Keratinocyte (primary cell): ENCODE results near the gene FBXO9. TPM values are rescaled to one million over a fixed set of nuclear protein-coding genes. Genes with fewer than 3 reads are reported as not detected.

Source experiments
- DNase-seq: peaks from one replicate; pipeline ENCODE4 v3.0.0-alpha.2; 2011; ENCODE audit warnings: low read depth, missing footprints, low spot score
- FAIRE-seq: peaks from 2 replicates; lab custom pipeline; 2011; peaks lifted over from hg19 to GRCh38; lab: Jason Lieb, UNC
- H2AFZ ChIP-seq: 2 replicates; pipeline ENCODE4 v1.6.0; 2012; ENCODE audit warnings: low read length, control low read depth, inconsistent platforms; ENCODE audit not compliant: control insufficient read depth
- H3K27ac ChIP-seq: 2 replicates; pipeline ENCODE4 v1.5.1; 2011; ENCODE audit warnings: low read length; ENCODE audit not compliant: control insufficient read depth, insufficient read depth
- H3K27me3 ChIP-seq: 3 replicates; pipeline ENCODE4 v1.6.0; 2011; ENCODE audit warnings: low read length; ENCODE audit not compliant: control insufficient read depth, insufficient read depth; ENCODE audit errors: extremely low read depth
- H3K36me3 ChIP-seq, 2 experiments: 2 replicates in 1 of 2; 3 replicates in 1 of 2; pipeline ENCODE4 v1.5.1; 2011; ENCODE audit warnings: low read length in 2 of 2, mild to moderate bottlenecking in 1 of 2; ENCODE audit not compliant: control insufficient read depth in 2 of 2, insufficient read depth in 2 of 2; ENCODE audit errors: extremely low read depth in 1 of 2
- H3K4me1 ChIP-seq: 3 replicates; pipeline ENCODE4 v1.5.1; 2011; ENCODE audit warnings: low read length; ENCODE audit not compliant: control insufficient read depth, insufficient read depth; ENCODE audit errors: extremely low read depth
- H3K4me2 ChIP-seq: 3 replicates; pipeline ENCODE4 v1.6.0; 2011; ENCODE audit warnings: low read depth, low read length; ENCODE audit not compliant: control insufficient read depth, insufficient read depth; ENCODE audit errors: extremely low read depth
- H3K4me3 ChIP-seq, 3 experiments: fragments of 200-600 bp in 1 of 3; sonication (generic) in 1 of 3; 2 replicates in 2 of 3; 3 replicates in 1 of 3; pipeline ENCODE4 v1.5.1; 2011 to 2016; ENCODE audit warnings: low read length in 3 of 3, mild to moderate bottlenecking in 3 of 3, control low read depth in 2 of 3, inconsistent platforms in 1 of 3, low read depth in 1 of 3, mixed read lengths in 1 of 3, mixed run types in 1 of 3, moderate library complexity in 1 of 3; ENCODE audit not compliant: control insufficient read depth in 2 of 3, insufficient read depth in 2 of 3; ENCODE audit errors: extremely low read depth in 1 of 3
- H3K79me2 ChIP-seq: 2 replicates; pipeline ENCODE4 v1.6.0; 2012; ENCODE audit warnings: low read length; ENCODE audit not compliant: control insufficient read depth, insufficient read depth
- H3K9ac ChIP-seq: 3 replicates; pipeline ENCODE4 v1.6.0; 2011; ENCODE audit warnings: low read length; ENCODE audit not compliant: control insufficient read depth, insufficient read depth; ENCODE audit errors: extremely low read depth
- H3K9me1 ChIP-seq: 3 replicates; pipeline ENCODE4 v1.6.0; 2011; ENCODE audit warnings: low read length; ENCODE audit not compliant: control insufficient read depth, insufficient read depth; ENCODE audit errors: extremely low read depth
- H3K9me3 ChIP-seq: 2 replicates; pipeline ENCODE4 v1.5.1; 2012; ENCODE audit warnings: low read depth, low read length; ENCODE audit not compliant: control insufficient read depth
- H4K20me1 ChIP-seq: 3 replicates; pipeline ENCODE4 v1.6.0; 2011; ENCODE audit warnings: low read length; ENCODE audit not compliant: control insufficient read depth, insufficient read depth; ENCODE audit errors: extremely low read depth
- EZH2 ChIP-seq: IDR thresholded peaks from one replicate; pipeline ENCODE4 v1.6.1; 2012; ENCODE audit warnings: inconsistent platforms, mild to moderate bottlenecking, low read length, moderate library complexity
- dilution Hi-C: fragments of 300-500 bp; cut with MboI; formaldehyde crosslinking; loops from one replicate; pipeline ENCODE4 v1.7.0; 2020; ENCODE audit warnings: low sequenced_read_pairs; ENCODE audit not compliant: extremely low pct_ligation_motif_present
- polyA plus RNA-seq, 5 experiments: library from polyadenylated mRNA; depleted of rRNA in 3 of 5; stranded (reverse) in 3 of 5; stranded (forward) in 1 of 5; unstranded in 1 of 5; fragments of >200 nt; gene quantifications; 1 replicate in 1 of 5; 2 replicates in 3 of 5; 3 replicates in 1 of 5; pipeline versions ENCODE4 v1.2.1 to v1.2.3, GENCODE V29; 2011 to 2012; ENCODE audit warnings: missing spikeins in 2 of 5, low read depth in 1 of 5, low replicate concordance in 1 of 5
- TF ChIP-seq, protein P1 (sequence below), 3 experiments: IDR thresholded peaks in 1 of 3; conservative IDR thresholded peaks in 1 of 3; optimal IDR thresholded peaks in 1 of 3; 2 replicates in 2 of 3; 3 replicates in 1 of 3; pipeline versions ENCODE3 to v1.5.1; 2011; ENCODE audit warnings: low read length in 3 of 3, mild to moderate bottlenecking in 3 of 3, moderate library complexity in 2 of 3, control low read depth in 1 of 3, inconsistent platforms in 1 of 3; ENCODE audit not compliant: insufficient read depth in 2 of 3; ENCODE audit errors: extremely low read depth in 1 of 3

Gene FBXO9
- polyA plus RNA-seq, 1 donor (not counting 4 experiments of a cell fraction or from before 2014, with no cell fraction given) = 71.8 TPM

DNA sequence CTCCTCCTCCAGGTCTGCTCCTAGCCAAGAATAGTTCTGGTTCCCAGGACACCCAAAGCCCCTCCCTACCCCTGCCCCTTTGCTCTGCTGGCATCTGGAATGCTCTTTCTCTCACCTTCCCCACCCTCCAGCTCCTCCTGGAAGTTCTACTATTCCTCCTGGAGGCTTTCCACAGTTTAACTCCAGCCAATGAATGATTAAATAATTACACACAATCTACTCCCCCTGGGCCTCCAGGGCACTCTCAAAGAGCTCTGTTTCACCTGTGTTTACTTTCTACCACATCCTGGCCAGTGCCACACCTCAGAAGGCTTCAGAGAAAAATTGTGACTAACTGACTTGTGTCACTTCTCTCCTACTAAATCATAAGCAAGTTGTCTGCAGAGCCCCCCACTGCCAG lies 47.2 kb downstream of the FBXO9 start:
- Histone ChIP-seq H3K4me1 (peaks cover 26% of the 10 kb centered on the region), H3K4me3 (peak overlapping the region in 2 of 3 experiments; percentile 16 to 26)
- dilution Hi-C loops = no loop called here

DNA sequence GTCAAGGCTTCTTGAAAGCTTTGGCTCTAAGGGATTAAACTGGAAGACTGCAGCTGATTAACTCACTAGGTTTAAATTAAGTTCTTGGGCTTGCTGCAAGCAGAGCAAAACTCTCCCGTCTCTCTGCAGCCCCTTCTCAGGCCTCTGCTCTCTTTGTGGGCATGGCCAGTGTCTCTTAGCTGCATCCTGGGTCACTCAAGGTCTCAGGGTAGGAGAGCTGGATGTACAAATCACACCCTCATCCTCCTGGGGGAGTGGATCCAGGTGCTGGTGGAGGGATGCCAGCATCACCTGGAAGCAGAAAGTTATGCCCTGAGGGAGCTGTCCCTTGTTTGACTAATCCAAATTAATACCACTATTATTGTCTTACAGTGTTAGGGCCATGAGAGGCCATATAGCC lies 47.7 kb downstream of the FBXO9 start:
- Histone ChIP-seq H3K4me2 (peak overlapping the region; percentile 65), H3K9me1 (no peaks in the 10 kb centered on the region), H4K20me1 (no peaks in the 10 kb centered on the region), H3K79me2 (no peaks in the 10 kb centered on the region), H3K4me1 (peaks cover 26% of the 10 kb centered on the region), H3K9ac (peak overlapping the region; percentile 24), H2AFZ (no peak overlapping the region), H3K4me3 (peak overlapping the region in 1 of 3 experiments; percentile 26), H3K27ac (peak overlapping the region; percentile 65), H3K9me3 (no peaks in the 10 kb centered on the region), H3K36me3 (no peaks in the 10 kb centered on the region), H3K27me3 (no peaks in the 10 kb centered on the region)
- DNase-seq = peak; percentile 79
- dilution Hi-C loops = no loop called here
- FAIRE-seq = peak; percentile 75
- no peak for TF ChIP-seq EZH2
- TF ChIP-seq, protein P1, sequence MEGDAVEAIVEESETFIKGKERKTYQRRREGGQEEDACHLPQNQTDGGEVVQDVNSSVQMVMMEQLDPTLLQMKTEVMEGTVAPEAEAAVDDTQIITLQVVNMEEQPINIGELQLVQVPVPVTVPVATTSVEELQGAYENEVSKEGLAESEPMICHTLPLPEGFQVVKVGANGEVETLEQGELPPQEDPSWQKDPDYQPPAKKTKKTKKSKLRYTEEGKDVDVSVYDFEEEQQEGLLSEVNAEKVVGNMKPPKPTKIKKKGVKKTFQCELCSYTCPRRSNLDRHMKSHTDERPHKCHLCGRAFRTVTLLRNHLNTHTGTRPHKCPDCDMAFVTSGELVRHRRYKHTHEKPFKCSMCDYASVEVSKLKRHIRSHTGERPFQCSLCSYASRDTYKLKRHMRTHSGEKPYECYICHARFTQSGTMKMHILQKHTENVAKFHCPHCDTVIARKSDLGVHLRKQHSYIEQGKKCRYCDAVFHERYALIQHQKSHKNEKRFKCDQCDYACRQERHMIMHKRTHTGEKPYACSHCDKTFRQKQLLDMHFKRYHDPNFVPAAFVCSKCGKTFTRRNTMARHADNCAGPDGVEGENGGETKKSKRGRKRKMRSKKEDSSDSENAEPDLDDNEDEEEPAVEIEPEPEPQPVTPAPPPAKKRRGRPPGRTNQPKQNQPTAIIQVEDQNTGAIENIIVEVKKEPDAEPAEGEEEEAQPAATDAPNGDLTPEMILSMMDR (optimal IDR thresholded peaks at IDR 0.05 in 1 of 3, IDR thresholded peaks at IDR 0.05 in 1 of 3, conservative IDR thresholded peaks at IDR 0.05 in 1 of 3; ENCODE audit: extremely low read depth in 1 of 3, insufficient read depth in 2 of 3, low read length in 3 of 3) = no peak

More for the DNA sequence above, 47.2 kb downstream of the FBXO9 start:
- H3K4me2 ChIP-seq = peak overlapping the region; percentile 65
- H4K20me1 ChIP-seq = no peaks in the 10 kb centered on the region
- H3K79me2 ChIP-seq = no peaks in the 10 kb centered on the region
- no peaks in the 10 kb centered on the region for H3K36me3 ChIP-seq
- TF ChIP-seq, protein P1 (optimal IDR thresholded peaks at IDR 0.05 in 1 of 3, IDR thresholded peaks at IDR 0.05 in 1 of 3, conservative IDR thresholded peaks at IDR 0.05 in 1 of 3; ENCODE audit: extremely low read depth in 1 of 3, insufficient read depth in 2 of 3, low read length in 3 of 3) = no peak
- no peak for TF ChIP-seq EZH2
- H2AFZ ChIP-seq = peak overlapping the region; percentile 8
- peak; percentile 85 for DNase-seq
- peak overlapping the region; percentile 24 for H3K9ac ChIP-seq
- FAIRE-seq = peak; percentile 87
- H3K9me3 ChIP-seq = no peaks in the 10 kb centered on the region
- H3K27ac ChIP-seq = peak overlapping the region; percentile 65
- no peaks in the 10 kb centered on the region for H3K27me3 ChIP-seq
- H3K9me1 ChIP-seq = no peaks in the 10 kb centered on the region
